ENCODE measurements around the gene HDAC11. TPM values are rescaled to one million over a fixed set of nuclear protein-coding genes. Genes with fewer than 3 reads are reported as not detected.

Gene HDAC11
- total and polyA plus RNA-seq, 2 of the 13 experiments (the other 11 are each of a cell fraction or from before 2014, with no cell fraction given) = 13.7 to 33.1 TPM

DNA sequence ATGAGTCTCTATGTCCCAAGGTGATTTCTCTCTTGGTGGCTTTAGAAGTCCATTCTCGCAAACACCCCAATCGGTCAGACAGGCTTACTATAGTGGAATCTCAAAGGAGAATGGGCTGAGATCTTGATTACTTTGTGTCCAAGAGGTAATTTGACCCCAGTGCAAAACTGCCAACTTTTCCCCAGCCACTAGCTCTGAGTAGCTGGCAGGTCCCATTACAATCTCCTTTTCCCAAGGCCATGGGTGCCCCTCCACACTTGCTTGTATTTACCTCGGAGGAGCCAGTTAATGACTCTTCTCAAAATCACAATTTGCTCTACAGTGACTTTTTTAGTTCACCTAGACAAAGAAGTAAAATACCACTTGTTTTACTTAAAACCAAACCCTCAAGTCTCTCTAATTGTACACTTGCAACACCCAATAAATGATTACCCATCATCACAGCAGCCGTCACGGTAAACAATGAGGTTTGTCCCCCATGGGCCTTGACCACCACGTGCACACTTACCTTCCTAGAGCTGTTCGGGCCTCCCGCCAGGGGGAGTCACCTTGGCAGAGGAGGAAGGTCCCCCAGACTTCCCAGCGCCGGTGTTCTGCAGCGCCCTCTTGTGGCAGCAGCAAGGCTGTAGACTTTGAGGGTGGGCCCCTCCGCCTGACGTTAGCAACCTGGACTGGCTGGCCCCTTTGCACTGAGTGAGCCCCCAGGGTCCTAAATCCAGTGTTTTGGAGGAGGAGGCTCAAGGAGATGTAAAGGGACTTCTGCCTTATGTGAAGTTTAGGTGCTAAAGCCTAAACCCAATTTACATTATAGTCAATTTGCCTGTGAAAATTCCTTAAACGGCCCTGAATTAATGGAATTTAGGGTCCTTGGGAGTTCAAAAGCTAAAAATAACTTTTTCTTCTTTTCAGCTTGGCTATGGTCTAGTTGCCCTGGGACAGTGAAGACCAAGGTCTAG, 18.7 kb upstream of the HDAC11 start (continued):
- TF ChIP-seq ZNF205 (CRISPR knock-in tag; IDR thresholded peaks at IDR 0.05) (peak; percentile 85; the same call in 1 of the 2 replicates), SMARCC2 (IDR thresholded peaks at IDR 0.05) (no peak), GFI1 (CRISPR knock-in tag; IDR thresholded peaks at IDR 0.05; ENCODE audit: borderline replicate concordance) (peak; percentile 75; the same call in 1 of the 2 replicates), KDM5B (CRISPR knock-in tag; IDR thresholded peaks at IDR 0.05; ENCODE audit: borderline replicate concordance) (peak; percentile 43), PLRG1 (conservative IDR thresholded peaks at IDR 0.05) (no peak), ZNF564 (CRISPR knock-in tag; IDR thresholded peaks at IDR 0.05) (no peak), ZNF720 (CRISPR knock-in tag; IDR thresholded peaks at IDR 0.05) (no peak), CHD4 (IDR thresholded peaks at IDR 0.05; ENCODE audit: borderline replicate concordance, low read length) (no peak), ZNF333 (CRISPR knock-in tag; IDR thresholded peaks at IDR 0.05; ENCODE audit: borderline replicate concordance) (no peak), ARNT2 (CRISPR knock-in tag; IDR thresholded peaks at IDR 0.05; ENCODE audit: low read depth) (0 out of 2 replicates have a peak, but pooled peaks have one; percentile 52), HNF4G (IDR thresholded peaks at IDR 0.05; ENCODE audit: borderline replicate concordance, low read depth, low read length) (0 out of 2 replicates have a peak, but pooled peaks have one; percentile 13), HNF4G (CRISPR knock-in tag; IDR thresholded peaks at IDR 0.05; ENCODE audit: borderline replicate concordance, low read depth) (no peak; the same call in 1 of the 2 replicates), ATAD3A (CRISPR knock-in tag; IDR thresholded peaks at IDR 0.05) (no peak), ZNF430 (CRISPR knock-in tag; IDR thresholded peaks at IDR 0.05) (0 out of 2 replicates have a peak, but pooled peaks have one; percentile 71), ATF1 (CRISPR knock-in tag; IDR thresholded peaks at IDR 0.05) (no peak), AKAP8 (CRISPR knock-in tag; IDR thresholded peaks at IDR 0.05) (no peak)
- TF ChIP-seq, protein P1, sequence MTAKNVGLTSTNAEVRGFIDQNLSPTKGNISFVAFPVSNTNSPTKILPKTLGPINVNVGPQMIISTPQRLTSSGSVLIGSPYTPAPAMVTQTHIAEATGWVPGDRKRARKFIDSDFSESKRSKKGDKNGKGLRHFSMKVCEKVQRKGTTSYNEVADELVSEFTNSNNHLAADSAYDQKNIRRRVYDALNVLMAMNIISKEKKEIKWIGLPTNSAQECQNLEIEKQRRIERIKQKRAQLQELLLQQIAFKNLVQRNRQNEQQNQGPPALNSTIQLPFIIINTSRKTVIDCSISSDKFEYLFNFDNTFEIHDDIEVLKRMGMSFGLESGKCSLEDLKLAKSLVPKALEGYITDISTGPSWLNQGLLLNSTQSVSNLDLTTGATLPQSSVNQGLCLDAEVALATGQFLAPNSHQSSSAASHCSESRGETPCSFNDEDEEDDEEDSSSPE (CRISPR knock-in tag; IDR thresholded peaks at IDR 0.05) = peak; percentile 85
- TF ChIP-seq, protein P2, sequence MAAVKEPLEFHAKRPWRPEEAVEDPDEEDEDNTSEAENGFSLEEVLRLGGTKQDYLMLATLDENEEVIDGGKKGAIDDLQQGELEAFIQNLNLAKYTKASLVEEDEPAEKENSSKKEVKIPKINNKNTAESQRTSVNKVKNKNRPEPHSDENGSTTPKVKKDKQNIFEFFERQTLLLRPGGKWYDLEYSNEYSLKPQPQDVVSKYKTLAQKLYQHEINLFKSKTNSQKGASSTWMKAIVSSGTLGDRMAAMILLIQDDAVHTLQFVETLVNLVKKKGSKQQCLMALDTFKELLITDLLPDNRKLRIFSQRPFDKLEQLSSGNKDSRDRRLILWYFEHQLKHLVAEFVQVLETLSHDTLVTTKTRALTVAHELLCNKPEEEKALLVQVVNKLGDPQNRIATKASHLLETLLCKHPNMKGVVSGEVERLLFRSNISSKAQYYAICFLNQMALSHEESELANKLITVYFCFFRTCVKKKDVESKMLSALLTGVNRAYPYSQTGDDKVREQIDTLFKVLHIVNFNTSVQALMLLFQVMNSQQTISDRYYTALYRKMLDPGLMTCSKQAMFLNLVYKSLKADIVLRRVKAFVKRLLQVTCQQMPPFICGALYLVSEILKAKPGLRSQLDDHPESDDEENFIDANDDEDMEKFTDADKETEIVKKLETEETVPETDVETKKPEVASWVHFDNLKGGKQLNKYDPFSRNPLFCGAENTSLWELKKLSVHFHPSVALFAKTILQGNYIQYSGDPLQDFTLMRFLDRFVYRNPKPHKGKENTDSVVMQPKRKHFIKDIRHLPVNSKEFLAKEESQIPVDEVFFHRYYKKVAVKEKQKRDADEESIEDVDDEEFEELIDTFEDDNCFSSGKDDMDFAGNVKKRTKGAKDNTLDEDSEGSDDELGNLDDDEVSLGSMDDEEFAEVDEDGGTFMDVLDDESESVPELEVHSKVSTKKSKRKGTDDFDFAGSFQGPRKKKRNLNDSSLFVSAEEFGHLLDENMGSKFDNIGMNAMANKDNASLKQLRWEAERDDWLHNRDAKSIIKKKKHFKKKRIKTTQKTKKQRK (IDR thresholded peaks at IDR 0.05; ENCODE audit: low read length) = no peak
- TF ChIP-seq, protein P3, sequence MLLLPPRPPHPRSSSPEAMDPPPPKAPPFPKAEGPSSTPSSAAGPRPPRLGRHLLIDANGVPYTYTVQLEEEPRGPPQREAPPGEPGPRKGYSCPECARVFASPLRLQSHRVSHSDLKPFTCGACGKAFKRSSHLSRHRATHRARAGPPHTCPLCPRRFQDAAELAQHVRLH (CRISPR knock-in tag; IDR thresholded peaks at IDR 0.05; ENCODE audit: borderline replicate concordance, low read depth) = peak; percentile 89; the same call in 1 of the 2 replicates
- TF ChIP-seq, protein P4, sequence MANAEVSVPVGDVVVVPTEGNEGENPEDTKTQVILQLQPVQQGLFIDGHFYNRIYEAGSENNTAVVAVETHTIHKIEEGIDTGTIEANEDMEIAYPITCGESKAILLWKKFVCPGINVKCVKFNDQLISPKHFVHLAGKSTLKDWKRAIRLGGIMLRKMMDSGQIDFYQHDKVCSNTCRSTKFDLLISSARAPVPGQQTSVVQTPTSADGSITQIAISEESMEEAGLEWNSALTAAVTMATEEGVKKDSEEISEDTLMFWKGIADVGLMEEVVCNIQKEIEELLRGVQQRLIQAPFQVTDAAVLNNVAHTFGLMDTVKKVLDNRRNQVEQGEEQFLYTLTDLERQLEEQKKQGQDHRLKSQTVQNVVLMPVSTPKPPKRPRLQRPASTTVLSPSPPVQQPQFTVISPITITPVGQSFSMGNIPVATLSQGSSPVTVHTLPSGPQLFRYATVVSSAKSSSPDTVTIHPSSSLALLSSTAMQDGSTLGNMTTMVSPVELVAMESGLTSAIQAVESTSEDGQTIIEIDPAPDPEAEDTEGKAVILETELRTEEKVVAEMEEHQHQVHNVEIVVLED (CRISPR knock-in tag; IDR thresholded peaks at IDR 0.05; ENCODE audit: borderline replicate concordance) = 0 out of 2 replicates have a peak, but pooled peaks have one; percentile 35

All from HepG2 (cell line).